ENCODE results near the gene PRRT1B. TPM values are rescaled to one million over a fixed set of nuclear protein-coding genes. Genes with fewer than 3 reads are reported as not detected.
A peak's percentile ranks its signal among the peaks of the same experiment; 100 is the strongest.
"Not testable (repeated sequence)": the region's sequence is repeated elsewhere in the genome, so short reads cannot be mapped to it uniquely, and the experiment has no call there.

The PRRT1B gene
- total and polyA plus RNA-seq, 4 experiments from 2014 or later, result not detected

DNA sequence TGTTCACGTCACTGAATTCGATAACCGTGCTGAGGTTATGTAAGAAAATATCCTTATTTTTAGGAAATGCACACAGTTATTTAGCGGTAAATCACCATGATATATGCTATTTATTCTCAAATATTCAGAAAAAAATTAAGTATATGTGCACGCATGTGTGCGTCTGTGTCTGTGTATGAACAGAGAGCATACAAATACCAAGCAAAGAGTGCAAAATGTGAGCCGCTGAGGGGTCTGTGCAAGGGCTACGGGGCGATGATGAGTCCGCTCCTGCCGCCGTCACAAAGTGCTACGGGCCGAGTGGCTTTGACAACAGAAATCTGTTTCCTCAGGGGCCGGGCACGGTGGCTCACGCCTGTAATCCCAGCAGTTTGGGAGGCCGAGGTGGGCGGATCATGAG is 7.4 kb upstream of the PRRT1B start:
- Mint-ChIP-seq H3K27me3 (no peaks in the 10 kb centered on the region), H3K4me3 (peak overlapping the region in 1 of 8 donors; percentile 47), H3K36me3 (no peaks in the 10 kb centered on the region), H3K9me3 (peaks cover 0 to 10% (median 6%) of the 10 kb centered on the region in 8 donors), H3K4me1 (peaks cover 20 to 72% (median 34%) of the 10 kb centered on the region in 4 donors), H3K27ac (peak overlapping the region in 1 of 7 donors; percentile 15)
- Histone ChIP-seq H3K36me3 (ENCODE audit: insufficient read depth, low read length) (no peaks in the 10 kb centered on the region), H3K27me3 (ENCODE audit: insufficient read depth, low read length) (no peaks in the 10 kb centered on the region), H3K4me1 (ENCODE audit: insufficient read depth, low read length) (peaks cover 57% of the 10 kb centered on the region), H3K4me3 (ENCODE audit: low read length in 2 of 2) (no peak overlapping the region), H3K9me3 (ENCODE audit: control insufficient read depth in 1 of 2, low read length in 2 of 2) (no peaks in the 10 kb centered on the region), H3K27ac (ENCODE audit: low read depth, low read length) (no peak overlapping the region)
- intact Hi-C loops (cut with micrococcal nuclease), result no loop called here
- no peak for DNase-seq
- ChIA-PET CTCF (ENCODE audit: partially characterized antibody) (interaction anchor here (2.0 kb wide), 1 partner anchor 218 kb away, joined by 4 read pairs; no protein-coding TSS in a partner anchor), POLR2A (ENCODE audit: partially characterized antibody) (no interaction called here)

DNA sequence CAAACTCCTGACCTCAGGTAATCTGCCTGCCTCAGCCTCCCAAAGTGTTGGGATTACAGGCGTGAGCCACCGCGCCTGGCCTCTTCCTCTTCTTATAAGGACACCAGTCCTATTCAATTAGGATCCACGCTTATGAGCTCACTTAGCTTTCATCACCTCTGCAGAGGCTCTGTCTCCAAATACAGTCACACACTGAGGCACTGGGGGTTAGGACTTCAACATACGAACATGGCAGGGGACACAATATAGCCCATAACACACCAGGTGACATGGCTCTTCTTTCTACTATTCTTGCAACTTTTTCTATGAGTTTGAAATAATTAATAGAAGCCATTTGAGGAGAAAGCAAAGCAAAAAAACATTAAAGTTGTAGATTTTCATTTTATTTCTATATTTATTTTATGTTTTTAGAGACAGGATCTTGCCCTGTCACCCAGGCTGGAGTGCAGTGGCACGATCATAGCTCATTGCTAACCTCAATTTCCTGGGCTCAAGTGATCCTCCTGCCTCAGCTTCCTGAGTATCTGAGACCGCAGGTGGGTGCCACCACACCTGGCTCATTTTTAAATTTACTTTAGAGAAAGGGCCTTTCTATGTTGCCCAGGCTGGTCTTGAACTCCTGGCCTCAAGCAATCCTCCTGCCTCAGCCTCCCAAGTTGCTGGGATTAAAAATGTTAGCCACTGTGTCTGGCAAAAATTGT is 6.0 kb upstream of the PRRT1B start:
- intact Hi-C loops (cut with micrococcal nuclease), result no loop called here
- ChIA-PET CTCF (ENCODE audit: partially characterized antibody) (interaction anchor here (0.7 to 1.0 kb wide), 3 partner anchors 46 to 203 kb away, joined by 3 to 4 read pairs (median 3); no protein-coding TSS in a partner anchor), POLR2A (ENCODE audit: partially characterized antibody) (interaction anchor here (0.6 to 3.1 kb wide), 8 partner anchors 8 to 193 kb away, joined by 3 to 13 read pairs (median 4); partner anchors contain the start of gene UCK1)
- Mint-ChIP-seq H3K36me3 (peaks cover 3 to 4% of the 10 kb centered on the region in 2 donors), H3K9me3 (peaks cover 0 to 25% (median 18%) of the 10 kb centered on the region in 8 donors), H3K27me3 (no peaks in the 10 kb centered on the region), H3K4me3 (peak overlapping the region in 7 of 8 donors; percentile 66 to 79 (median 78)), H3K4me1 (peaks cover 19 to 68% (median 32%) of the 10 kb centered on the region in 4 donors), H3K27ac (peak overlapping the region; percentile 44 to 93 (median 86))
- Histone ChIP-seq H3K36me3 (ENCODE audit: insufficient read depth, low read length) (no peaks in the 10 kb centered on the region), H3K4me3 (ENCODE audit: low read length in 2 of 2) (no peak overlapping the region), H3K27me3 (ENCODE audit: insufficient read depth, low read length) (no peaks in the 10 kb centered on the region), H3K9me3 (ENCODE audit: control insufficient read depth in 1 of 2, low read length in 2 of 2) (peaks cover 0 to 9% of the 10 kb centered on the region in 2 donors), H3K4me1 (ENCODE audit: insufficient read depth, low read length) (peaks cover 53% of the 10 kb centered on the region), H3K27ac (ENCODE audit: low read depth, low read length) (no peak overlapping the region)
- peak; percentile 50 to 65 (median 54) for DNase-seq

DNA sequence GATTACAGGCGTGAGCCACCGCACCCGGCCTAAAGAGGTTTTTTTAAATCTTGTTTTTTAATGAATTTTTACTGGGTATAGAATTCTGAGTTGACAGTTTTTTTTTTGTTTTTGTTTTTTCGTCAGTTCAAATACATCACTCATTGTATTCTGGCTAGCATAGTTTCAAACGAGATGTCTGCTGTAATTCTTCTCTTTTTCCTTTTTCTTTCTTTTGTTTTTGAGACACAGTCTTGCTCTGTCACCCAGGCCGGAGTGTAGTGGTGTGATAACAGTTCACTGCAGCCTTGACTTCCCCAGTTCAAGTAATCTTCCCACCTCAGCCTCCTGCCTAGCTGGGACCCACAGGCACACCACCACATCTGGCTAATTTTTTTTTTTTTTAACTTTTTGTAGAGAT is 2.2 kb upstream of the PRRT1B start:
- Mint-ChIP-seq H3K9me3 (peaks cover 0 to 41% (median 26%) of the 10 kb centered on the region in 8 donors), H3K36me3 (peaks cover 4 to 6% of the 10 kb centered on the region in 2 donors), H3K4me1 (peaks cover 11 to 50% (median 27%) of the 10 kb centered on the region in 4 donors), H3K27ac (peak overlapping the region in 2 of 7 donors; percentile 29 to 49), H3K27me3 (peaks cover 15 to 18% of the 10 kb centered on the region in 2 donors), H3K4me3 (peak overlapping the region in 1 of 8 donors; percentile 48)
- Histone ChIP-seq H3K27ac (ENCODE audit: low read depth, low read length) (no peak overlapping the region), H3K9me3 (ENCODE audit: control insufficient read depth in 1 of 2, low read length in 2 of 2) (peaks cover 0 to 9% of the 10 kb centered on the region in 2 donors), H3K36me3 (ENCODE audit: insufficient read depth, low read length) (no peaks in the 10 kb centered on the region), H3K4me3 (ENCODE audit: low read length in 2 of 2) (no peak overlapping the region), H3K4me1 (ENCODE audit: insufficient read depth, low read length) (peaks cover 35% of the 10 kb centered on the region), H3K27me3 (ENCODE audit: insufficient read depth, low read length) (peaks cover 4% of the 10 kb centered on the region)
- POLR2A ChIA-PET (ENCODE audit: partially characterized antibody), result no interaction called here
- intact Hi-C loops (cut with micrococcal nuclease), result no loop called here
- CTCF ChIA-PET (ENCODE audit: partially characterized antibody), result no interaction called here
- no peak for DNase-seq

DNA sequence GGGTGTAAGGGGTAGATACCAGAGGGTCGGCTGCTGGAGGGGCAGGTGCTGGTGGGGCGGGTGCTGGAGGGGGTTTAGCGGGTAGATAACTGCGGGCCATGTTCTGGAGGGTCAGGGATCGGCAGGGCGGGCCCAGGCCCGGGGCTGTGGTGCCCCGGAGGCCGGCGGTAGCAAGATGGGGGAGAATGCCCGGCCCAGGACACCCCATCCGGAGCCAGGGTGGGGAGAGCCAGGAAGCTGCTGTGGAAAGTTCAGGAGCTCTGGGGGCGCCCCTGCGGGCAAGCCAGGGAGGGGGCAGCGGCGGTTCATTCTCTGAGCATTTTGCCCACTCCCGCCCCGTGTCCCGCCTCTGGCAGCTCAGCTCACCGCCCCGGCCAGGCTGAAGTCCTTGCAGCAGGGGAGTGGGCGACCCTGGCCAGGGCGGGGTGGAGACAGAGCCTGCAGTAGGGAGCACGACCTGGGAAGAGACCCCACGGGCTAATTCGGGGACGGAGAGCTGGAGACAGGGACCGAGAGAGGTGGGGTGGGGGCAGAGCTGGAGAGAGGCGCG is 538 bp downstream of the PRRT1B start:
- Mint-ChIP-seq H3K9me3 (peaks cover 0 to 54% (median 30%) of the 10 kb centered on the region in 8 donors), H3K4me3 (peak overlapping the region in 6 of 8 donors; percentile 48 to 86 (median 62)), H3K27ac (peak overlapping the region in 1 of 7 donors; percentile 64), H3K36me3 (peaks cover 4 to 7% of the 10 kb centered on the region in 2 donors), H3K4me1 (peaks cover 1 to 28% (median 16%) of the 10 kb centered on the region in 4 donors), H3K27me3 (peaks cover 29 to 39% of the 10 kb centered on the region in 2 donors)
- H3K27ac ChIP-seq (ENCODE audit: low read depth, low read length), result no peak overlapping the region
- peaks cover 0 to 9% of the 10 kb centered on the region in 2 donors for H3K9me3 ChIP-seq (ENCODE audit: control insufficient read depth in 1 of 2, low read length in 2 of 2)
- intact Hi-C loops (cut with micrococcal nuclease), result no loop called here
- H3K4me1 ChIP-seq (ENCODE audit: insufficient read depth, low read length), result peaks cover 9% of the 10 kb centered on the region
- ChIA-PET CTCF (ENCODE audit: partially characterized antibody) (interaction anchor here (2.1 kb wide), 1 partner anchor 14 kb away, joined by 8 read pairs; no protein-coding TSS in a partner anchor), POLR2A (ENCODE audit: partially characterized antibody) (interaction anchor here (1.0 to 1.6 kb wide), 4 partner anchors 33 to 122 kb away, joined by 3 to 5 read pairs (median 4); no protein-coding TSS in a partner anchor)
- peak overlapping the region in 1 of 2 donors; percentile 19 for H3K4me3 ChIP-seq (ENCODE audit: low read length in 2 of 2)
- H3K27me3 ChIP-seq (ENCODE audit: insufficient read depth, low read length), result peaks cover 4% of the 10 kb centered on the region
- no peaks in the 10 kb centered on the region for H3K36me3 ChIP-seq (ENCODE audit: insufficient read depth, low read length)
- no peak for DNase-seq

DNA sequence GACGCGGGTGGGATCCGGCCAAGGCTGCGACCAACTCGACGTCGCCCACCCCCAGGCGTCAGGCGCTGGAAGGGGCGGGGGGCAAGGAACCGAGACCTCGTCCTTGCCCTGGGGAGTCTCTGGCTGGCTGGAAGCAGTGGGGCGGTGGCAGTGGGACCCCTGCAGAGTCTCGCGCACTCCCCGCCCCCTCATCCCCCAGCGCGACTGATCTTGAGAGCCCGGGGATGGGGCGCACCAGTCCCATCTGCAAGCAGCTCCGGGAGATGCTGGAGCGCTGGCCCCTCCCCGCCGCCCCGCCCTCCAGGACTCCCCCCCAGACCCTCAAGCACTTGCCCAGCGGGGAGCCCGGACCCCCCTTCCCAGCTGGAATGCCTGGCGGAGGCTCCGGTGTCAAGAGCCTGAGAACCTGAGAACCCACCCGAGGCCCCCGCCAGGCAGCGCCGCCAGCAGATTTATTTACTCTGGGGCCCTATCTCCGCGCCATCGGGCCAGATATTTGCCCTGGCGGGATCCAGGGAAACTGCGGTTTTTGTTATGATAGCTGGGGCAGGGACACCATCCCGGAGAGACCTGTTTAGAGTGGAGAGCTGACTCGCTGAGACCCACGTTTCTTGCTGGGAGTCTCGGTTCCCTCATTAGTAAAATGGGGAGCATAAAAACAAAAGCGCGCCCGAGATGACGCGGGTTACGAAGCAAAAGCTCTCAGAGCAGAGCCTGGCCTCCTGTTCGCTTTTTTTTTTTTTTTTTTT is 1.2 kb downstream of the PRRT1B start:
- ChIA-PET CTCF (ENCODE audit: partially characterized antibody) (interaction anchor here (2.1 kb wide), 1 partner anchor 13 kb away, joined by 8 read pairs; no protein-coding TSS in a partner anchor), POLR2A (ENCODE audit: partially characterized antibody) (interaction anchor here (1.0 to 1.6 kb wide), 4 partner anchors 32 to 121 kb away, joined by 3 to 5 read pairs (median 4); no protein-coding TSS in a partner anchor)
- Mint-ChIP-seq H3K4me1 (peaks cover 1 to 27% (median 16%) of the 10 kb centered on the region in 4 donors), H3K4me3 (peak overlapping the region; percentile 80 to 91 (median 84)), H3K27ac (peak overlapping the region in 4 of 7 donors; percentile 22 to 76 (median 44)), H3K9me3 (peaks cover 0 to 54% (median 30%) of the 10 kb centered on the region in 8 donors), H3K36me3 (peaks cover 4 to 7% of the 10 kb centered on the region in 2 donors), H3K27me3 (peaks cover 31 to 40% of the 10 kb centered on the region in 2 donors)
- H3K4me3 ChIP-seq (ENCODE audit: low read length in 2 of 2), result peak overlapping the region in 1 of 2 donors; percentile 32
- no peaks in the 10 kb centered on the region for H3K36me3 ChIP-seq (ENCODE audit: insufficient read depth, low read length)
- no peak overlapping the region for H3K27ac ChIP-seq (ENCODE audit: low read depth, low read length)
- H3K9me3 ChIP-seq (ENCODE audit: control insufficient read depth in 1 of 2, low read length in 2 of 2), result peaks cover 0 to 9% of the 10 kb centered on the region in 2 donors
- peaks cover 6% of the 10 kb centered on the region for H3K4me1 ChIP-seq (ENCODE audit: insufficient read depth, low read length)
- DNase-seq, result no peak
- H3K27me3 ChIP-seq (ENCODE audit: insufficient read depth, low read length), result peaks cover 4% of the 10 kb centered on the region
- intact Hi-C loops (cut with micrococcal nuclease), result no loop called here

DNA sequence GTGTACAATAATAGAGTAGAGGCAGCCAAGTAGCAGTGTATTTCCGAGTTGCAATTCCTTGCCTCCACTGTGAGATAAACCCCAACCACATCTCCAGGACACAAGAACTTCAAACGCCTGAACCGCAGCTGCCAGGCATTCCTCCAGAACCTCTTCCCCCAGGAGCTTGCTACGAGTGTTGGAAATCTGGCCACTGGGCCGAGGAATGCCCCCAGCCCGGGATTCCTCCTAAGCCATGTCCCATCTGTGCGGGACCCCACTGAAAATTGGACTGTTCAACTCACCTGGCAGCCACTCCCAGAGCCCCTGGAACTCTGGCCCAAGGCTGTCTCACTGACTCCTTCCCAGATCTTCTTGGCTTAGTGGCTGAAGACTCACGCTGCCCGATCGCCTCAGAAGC is 3.9 kb downstream of the PRRT1B start:
- POLR2A ChIA-PET (ENCODE audit: partially characterized antibody), result not testable (repeated sequence)

More for the DNA sequence above, 3.9 kb downstream of the PRRT1B start:
- intact Hi-C loops (cut with micrococcal nuclease); H3K4me1 ChIP-seq (ENCODE audit: insufficient read depth, low read length); H3K27ac Mint-ChIP-seq; H3K4me3 ChIP-seq (ENCODE audit: low read length in 2 of 2); H3K36me3 Mint-ChIP-seq; H3K9me3 ChIP-seq (ENCODE audit: control insufficient read depth in 1 of 2, low read length in 2 of 2); H3K36me3 ChIP-seq (ENCODE audit: insufficient read depth, low read length); CTCF ChIA-PET (ENCODE audit: partially characterized antibody); H3K27me3 ChIP-seq (ENCODE audit: insufficient read depth, low read length); H3K27ac ChIP-seq (ENCODE audit: low read depth, low read length); DNase-seq: not testable (repeated sequence)
- peaks cover 37 to 51% of the 10 kb centered on the region in 2 donors for H3K27me3 Mint-ChIP-seq
- peak overlapping the region in 2 of 8 donors; percentile 5 to 37 for H3K4me3 Mint-ChIP-seq
- peaks cover 3 to 27% (median 14%) of the 10 kb centered on the region in 4 donors for H3K4me1 Mint-ChIP-seq
- peaks cover 0 to 31% (median 13%) of the 10 kb centered on the region in 8 donors for H3K9me3 Mint-ChIP-seq
